KOPT-K1 (cell line): ENCODE results near the gene FBL.
"Not testable (repeated sequence)": the region's sequence is repeated elsewhere in the genome, so short reads cannot be mapped to it uniquely, and the experiment has no call there.

Experiments
- H3K27ac ChIP-seq: fragments of 200-600 bp; sonication (generic); 2 replicates; pipeline ENCODE4 v1.5.1; 2016; ENCODE audit warnings: antibody characterized with exemption, mild to moderate bottlenecking, low read depth, low read length; ENCODE audit not compliant: poor library complexity, severe bottlenecking
- H3K36me3 ChIP-seq: fragments of 200-600 bp; sonication (generic); 2 replicates; pipeline ENCODE4 v1.5.1; 2017; ENCODE audit warnings: antibody characterized with exemption, mild to moderate bottlenecking, low read length, moderate library complexity; ENCODE audit not compliant: insufficient read depth
- H3K9me3 ChIP-seq: fragments of 200-600 bp; sonication (generic); 2 replicates; pipeline ENCODE4 v1.5.1; 2017; ENCODE audit warnings: antibody characterized with exemption, low read length, mild to moderate bottlenecking; ENCODE audit not compliant: insufficient read depth, poor library complexity, severe bottlenecking

The FBL gene

GRCh38 chr19:39845933-39846677, at the start of gene FBL:
Gene FBL (minus strand): TSS chr19:39846379. CDS start chr19:39846300, 79 bp downstream.
- Histone ChIP-seq H3K27ac (peak within 1 kb of the TSS; percentile 75), H3K9me3 (no peaks in the 10 kb centered on the region)

DNA sequence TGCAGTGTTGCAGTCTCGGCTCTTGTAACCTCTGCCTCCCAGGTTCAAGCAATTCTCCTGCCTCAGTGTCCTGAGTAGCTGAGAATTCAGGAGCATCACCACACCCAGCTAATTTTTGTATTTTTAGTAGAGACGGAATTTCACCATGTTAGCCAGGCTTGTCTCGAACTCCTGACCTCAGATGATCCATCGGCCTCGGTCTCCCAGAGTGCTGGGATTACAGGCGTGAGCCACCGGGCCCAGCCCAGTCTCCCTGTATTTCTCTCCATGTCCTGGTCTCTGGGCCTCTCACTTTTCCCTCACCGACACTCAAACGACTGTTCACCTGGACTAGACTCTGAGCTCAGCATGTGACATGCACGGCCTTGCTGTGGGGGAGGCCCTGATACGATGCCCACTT, 48.9 kb upstream of the FBL start:
- H3K9me3 ChIP-seq: not testable (repeated sequence)

More at GRCh38 chr19:39845933-39846677, at the start of gene FBL:
- H3K36me3 ChIP-seq: 0 out of 2 replicates have a peak, but pooled peaks cover 6% of the 10 kb centered on the region

DNA sequence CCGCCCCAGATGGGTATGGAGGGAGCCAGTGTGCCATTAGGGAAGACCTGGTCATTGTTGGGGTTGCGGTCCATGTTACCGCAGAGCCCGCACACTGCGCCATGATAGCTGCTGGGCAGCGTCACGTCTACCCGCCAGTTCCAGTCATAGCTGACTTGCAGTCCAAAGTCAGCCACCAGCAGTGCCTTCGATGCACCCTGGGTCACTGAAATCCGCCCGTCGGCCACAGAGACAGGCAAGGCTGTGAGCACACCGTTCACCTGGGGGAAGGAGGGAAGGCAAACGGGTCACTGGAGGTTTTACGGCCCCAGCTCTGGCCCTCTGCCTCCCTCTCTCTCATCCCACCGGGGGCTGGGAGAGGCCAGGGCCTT, 48.0 kb upstream of the FBL start:
- not testable (repeated sequence) for H3K36me3 ChIP-seq, H3K27ac ChIP-seq, H3K9me3 ChIP-seq

More for the DNA sequence above, 48.9 kb upstream of the FBL start:
- H3K27ac ChIP-seq, H3K36me3 ChIP-seq: not testable (repeated sequence)

- not testable (repeated sequence) for H3K9me3 ChIP-seq, H3K36me3 ChIP-seq
- peak overlapping the region; percentile 31 for H3K27ac ChIP-seq
Observed at GRCh38 chr19:39893366-39894235, 47.4 kb upstream of the FBL start.

- not testable (repeated sequence) for H3K27ac ChIP-seq, H3K9me3 ChIP-seq, H3K36me3 ChIP-seq
Observed at GRCh38 chr19:39892506-39892902, 46.3 kb upstream of the FBL start.

- H3K27ac ChIP-seq, H3K36me3 ChIP-seq, H3K9me3 ChIP-seq: not testable (repeated sequence)
Observed at GRCh38 chr19:39891660-39892505, 45.7 kb upstream of the FBL start.

- Histone ChIP-seq H3K9me3 (no peaks in the 10 kb centered on the region), H3K27ac (no peak overlapping the region), H3K36me3 (no peaks in the 10 kb centered on the region)
Observed at GRCh38 chr19:39890755-39891551, 44.8 kb upstream of the FBL start.

- H3K27ac ChIP-seq, H3K9me3 ChIP-seq: not testable (repeated sequence)
Observed at GRCh38 chr19:39889872-39890754, 43.9 kb upstream of the FBL start.

DNA sequence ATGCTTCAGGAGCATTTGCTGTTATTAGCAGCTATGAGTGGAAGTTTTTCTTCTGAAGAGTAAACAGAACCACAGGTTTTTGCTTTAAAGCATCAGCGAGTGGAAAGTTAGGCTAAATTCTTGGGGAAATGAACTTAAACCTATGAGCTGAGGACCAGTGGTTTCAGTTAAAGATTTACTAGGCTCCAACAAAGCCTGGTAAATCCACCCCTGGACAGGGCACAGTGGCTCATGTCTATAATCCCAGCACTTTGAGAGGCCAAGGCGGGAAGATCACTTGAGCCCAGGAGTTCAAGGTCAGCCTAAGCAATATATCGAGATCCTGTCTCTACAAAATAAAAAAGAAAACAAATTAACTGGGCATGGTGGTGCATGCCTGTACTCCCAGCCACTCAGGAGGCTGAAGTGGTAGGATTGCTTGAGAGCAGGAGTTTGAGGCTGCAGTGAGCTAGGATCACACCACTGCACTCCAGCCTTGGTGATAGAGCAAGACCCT, 41.3 kb upstream of the FBL start:
- not testable (repeated sequence) for H3K9me3 ChIP-seq, H3K36me3 ChIP-seq, H3K27ac ChIP-seq

More at GRCh38 chr19:39889872-39890754, 43.9 kb upstream of the FBL start:
- H3K36me3 ChIP-seq: not testable (repeated sequence)

DNA sequence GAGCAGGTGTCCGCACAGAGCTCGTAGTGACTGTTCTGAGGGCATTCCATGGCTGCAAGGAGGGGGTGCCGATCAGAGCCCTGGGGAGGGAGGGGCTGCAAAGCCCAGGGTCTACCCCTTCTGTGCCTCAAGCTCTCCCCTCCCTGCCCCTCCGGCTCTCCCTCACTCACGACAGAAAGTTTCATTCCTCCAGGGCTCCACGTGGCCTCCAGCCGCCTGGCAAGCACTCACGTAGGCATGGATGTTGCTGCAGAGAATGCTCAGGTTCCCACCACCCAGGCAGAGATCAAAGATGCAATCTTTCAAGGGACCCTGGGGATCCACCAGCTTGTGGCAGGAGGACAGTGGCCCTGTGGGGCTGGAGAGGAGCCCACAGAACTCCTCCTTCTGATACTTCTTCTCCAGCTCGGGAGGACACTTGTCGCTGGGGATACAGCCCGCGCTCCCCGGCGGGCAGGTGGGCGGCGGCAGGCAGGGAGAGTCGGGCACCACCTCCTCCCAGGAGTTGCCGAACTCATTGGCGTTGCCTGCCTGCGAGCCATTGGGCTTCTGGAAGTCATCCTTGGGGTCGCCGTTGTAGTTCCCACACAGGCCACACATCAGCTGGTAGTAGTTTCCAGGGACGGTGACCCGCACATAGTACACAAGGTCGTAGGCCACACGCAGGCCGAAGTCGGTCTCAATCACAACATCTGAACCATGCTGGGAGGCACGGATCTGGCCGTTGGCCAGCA, 39.8 kb upstream of the FBL start:
- not testable (repeated sequence) for H3K36me3 ChIP-seq, H3K27ac ChIP-seq, H3K9me3 ChIP-seq

DNA sequence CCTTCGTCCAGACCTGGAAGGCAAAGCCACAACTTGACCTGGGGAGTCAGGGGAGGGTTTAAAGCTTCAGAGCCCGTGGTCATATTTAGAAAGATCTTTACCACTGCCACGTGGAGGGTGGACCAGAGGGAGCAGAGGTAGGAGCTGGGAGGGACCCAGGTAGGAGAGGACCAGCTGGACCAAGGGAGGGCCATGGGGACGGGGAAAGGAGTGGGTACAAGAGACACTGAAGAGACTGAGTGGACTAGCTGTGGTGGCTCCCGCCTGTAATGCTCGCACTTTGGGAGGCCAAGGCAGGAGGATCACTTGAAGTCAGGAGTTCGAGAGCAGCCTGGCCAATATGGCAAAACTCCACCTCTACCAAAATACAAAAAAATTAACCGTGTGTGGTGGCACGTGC, 38.5 kb upstream of the FBL start:
- H3K27ac ChIP-seq, H3K9me3 ChIP-seq, H3K36me3 ChIP-seq: not testable (repeated sequence)

DNA sequence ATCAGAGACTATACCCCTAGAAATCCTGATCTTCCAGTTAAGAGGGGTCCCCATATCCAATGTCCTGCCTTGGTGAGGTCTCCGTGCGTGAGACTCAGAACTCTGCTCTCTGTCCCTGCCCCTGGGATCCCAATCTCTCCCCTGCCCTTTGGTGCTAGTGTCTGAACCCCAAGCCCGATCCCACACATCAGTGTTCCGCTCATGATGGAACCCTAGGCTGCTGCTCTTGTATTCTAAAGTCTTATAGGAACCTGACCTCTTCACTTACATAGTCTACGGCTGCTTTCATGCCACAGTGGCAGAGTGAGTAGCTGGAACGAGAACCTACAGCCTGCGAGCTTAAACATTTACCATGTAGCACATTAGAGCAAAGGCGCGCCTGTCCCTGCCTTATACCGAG, 36.5 kb upstream of the FBL start:
- H3K9me3 ChIP-seq, H3K27ac ChIP-seq, H3K36me3 ChIP-seq: not testable (repeated sequence)

DNA sequence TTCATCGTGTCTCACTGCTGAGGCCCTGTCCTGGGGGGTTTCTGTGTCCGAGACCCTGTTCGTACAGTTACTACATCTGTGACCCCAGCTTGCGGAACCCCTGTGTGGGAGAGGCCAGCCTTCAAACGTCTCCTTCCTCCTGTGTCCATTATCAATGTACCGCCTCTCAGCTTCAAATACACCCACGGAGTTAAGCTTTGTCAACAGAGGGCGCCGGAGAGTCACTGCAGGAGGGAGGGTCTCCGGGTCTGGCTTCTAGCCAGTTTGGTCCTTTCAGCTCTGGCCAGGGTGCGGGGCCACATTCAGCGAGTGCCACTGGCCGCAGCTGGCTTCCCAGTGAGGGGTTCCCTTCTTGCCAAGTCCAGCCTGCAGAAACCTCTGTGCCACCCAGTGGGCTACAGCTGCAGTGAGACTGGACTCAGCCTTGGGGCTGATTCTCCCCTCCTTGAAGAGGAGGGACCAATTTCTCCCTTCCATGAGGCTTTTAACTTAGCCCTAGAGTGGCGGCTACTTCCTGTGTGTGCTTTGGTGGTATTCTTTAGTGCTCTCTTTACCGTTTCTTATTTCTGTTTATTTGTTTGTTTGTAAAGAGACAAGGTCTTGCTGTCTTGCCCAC, 35.4 kb upstream of the FBL start:
- not testable (repeated sequence) for H3K9me3 ChIP-seq, H3K27ac ChIP-seq

More for the DNA sequence above, 35.4 kb upstream of the FBL start:
- not testable (repeated sequence) for H3K36me3 ChIP-seq
